Lower lobe of right lung (tissue), 2 donors: ENCODE results near the gene ATP1B2. TPM values are rescaled to one million over a fixed set of nuclear protein-coding genes. Genes with fewer than 3 reads are reported as not detected.

ENCODE experiments used
- ATAC-seq, 2 donors: fragments of 200-7000 bp; cut with Tn5 transposase; one replicate each; pipeline ENCODE4 v1.9.1; 2020 to 2022; ENCODE audit warnings: mild to moderate bottlenecking in 2 of 2, moderate library complexity in 2 of 2
- DNase-seq: peaks from one replicate; pipeline ENCODE4 v3.0.0-alpha.2; 2020
- H3K27ac ChIP-seq: fragments of 200-600 bp; one replicate; pipeline ENCODE4 v1.8.0; 2022
- H3K27me3 ChIP-seq: fragments of 200-600 bp; one replicate; pipeline ENCODE4 v1.8.0; 2022; ENCODE audit warnings: low read depth
- H3K36me3 ChIP-seq: fragments of 200-600 bp; one replicate; pipeline ENCODE4 v1.8.0; 2022; ENCODE audit warnings: mild to moderate bottlenecking
- H3K4me1 ChIP-seq: fragments of 200-600 bp; one replicate; pipeline ENCODE4 v1.8.0; 2022
- H3K4me3 ChIP-seq: fragments of 200-600 bp; one replicate; pipeline ENCODE4 v1.8.0; 2022; ENCODE audit warnings: mild to moderate bottlenecking
- H3K9me3 ChIP-seq: fragments of 200-600 bp; one replicate; pipeline ENCODE4 v1.8.0; 2022
- CTCF ChIP-seq: fragments of 200-600 bp; IDR thresholded peaks from one replicate; pipeline ENCODE4 v1.8.0; 2022; ENCODE audit warnings: antibody characterized with exemption, mild to moderate bottlenecking
- intact Hi-C: fragments of 100-400 bp; cut with DNase I; formaldehyde crosslinking; loops from one replicate; pipeline ENCODE4 v1.11.0; 2022
- long read RNA-seq: library from polyadenylated mRNA; unstranded; transcript quantifications from one replicate; pipeline ENCODE4 v2.0.0, GENCODE V29; 2021
- total RNA-seq: library from RNA; stranded (reverse); fragmentation: NEBNext Ultra II Directional; extraction: Animal tissue kit (Norgen Biotek cat#: 25700); gene quantifications from one replicate; pipeline ENCODE4 v1.2.1, GENCODE V29; 2021
- donor health status: DM: no; HTN: yes; CAD: no; lungs with severe emphysema.

Gene ATP1B2, protein sequence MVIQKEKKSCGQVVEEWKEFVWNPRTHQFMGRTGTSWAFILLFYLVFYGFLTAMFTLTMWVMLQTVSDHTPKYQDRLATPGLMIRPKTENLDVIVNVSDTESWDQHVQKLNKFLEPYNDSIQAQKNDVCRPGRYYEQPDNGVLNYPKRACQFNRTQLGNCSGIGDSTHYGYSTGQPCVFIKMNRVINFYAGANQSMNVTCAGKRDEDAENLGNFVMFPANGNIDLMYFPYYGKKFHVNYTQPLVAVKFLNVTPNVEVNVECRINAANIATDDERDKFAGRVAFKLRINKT
- 3.1 TPM for total RNA-seq
- long read RNA-seq, partial matches to known transcripts, result 0 of 3 reads
- long read RNA-seq, other reads (novel, unspliced or antisense), result 2 of 3 reads

DNA sequence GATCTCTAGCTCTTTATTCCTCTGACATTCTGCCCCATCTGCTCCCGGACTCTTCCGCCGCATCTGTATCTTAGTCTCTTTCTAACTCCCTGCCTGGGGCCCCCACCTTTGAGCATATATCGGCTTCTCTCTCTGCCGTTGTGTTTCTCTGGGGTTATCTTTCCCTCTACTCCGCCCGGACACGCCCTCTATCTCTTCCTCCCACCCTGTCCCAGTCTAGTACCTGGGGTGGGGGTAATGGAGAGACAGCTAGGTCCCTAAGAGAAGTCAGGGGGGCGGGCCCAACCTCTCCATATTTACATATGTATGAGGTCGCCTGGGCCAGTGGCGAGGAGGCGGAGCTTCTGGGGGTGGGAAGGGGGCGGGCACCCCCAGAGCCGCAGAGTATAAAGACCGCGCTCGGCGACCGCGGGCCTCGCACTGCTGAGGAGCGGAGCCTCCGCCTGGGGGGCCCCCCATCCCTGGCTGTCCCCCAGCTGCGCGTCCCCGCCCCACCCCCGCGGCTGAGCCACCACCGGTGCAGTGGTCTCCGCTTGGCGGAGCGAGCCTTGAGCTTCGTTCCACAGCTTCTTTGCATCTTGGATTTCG is at the start of gene ATP1B2:
Gene ATP1B2 (plus strand): TSS at position 418 of the 588 bp plus-strand sequence. CDS start 593 bp downstream, outside the sequence.
- no peak for TF ChIP-seq CTCF
- ATAC-seq (peak; percentile 79 to 83), DNase-seq (peak; percentile 78)
- Histone ChIP-seq H3K27ac (no peak within 1 kb of the TSS), H3K27me3 (peaks cover 37% of the 10 kb centered on the region), H3K4me1 (peaks cover 20% of the 10 kb centered on the region), H3K9me3 (no peaks in the 10 kb centered on the region), H3K36me3 (no peaks in the 10 kb centered on the region), H3K4me3 (peak within 1 kb of the TSS; percentile 58)
- intact Hi-C loops, result no loop called here

DNA sequence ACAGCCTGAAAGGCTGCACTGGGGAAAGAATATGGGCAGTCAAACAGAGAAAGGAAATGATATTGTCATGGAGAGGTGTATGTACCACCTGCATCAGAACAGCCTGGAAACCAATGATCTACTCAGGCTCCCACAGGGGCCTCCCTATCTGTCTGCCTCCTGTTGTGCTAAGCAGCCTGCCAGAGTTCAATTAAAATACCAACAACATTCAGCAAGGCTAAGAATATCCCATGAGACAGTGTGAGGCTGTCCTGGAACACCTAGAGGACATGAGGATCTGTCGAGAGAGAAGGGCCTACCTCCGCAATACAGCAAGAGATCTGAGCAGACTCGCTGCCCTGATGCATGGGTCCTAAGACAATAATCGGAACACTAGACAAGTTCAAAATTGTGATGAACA is 44.4 kb upstream of the ATP1B2 start:
- ATAC-seq (no peak), DNase-seq (peak; percentile 3)
- Histone ChIP-seq H3K36me3 (peaks cover 61% of the 10 kb centered on the region), H3K4me3 (no peak overlapping the region), H3K9me3 (no peaks in the 10 kb centered on the region), H3K27me3 (no peaks in the 10 kb centered on the region), H3K4me1 (peaks cover under 1% of the 10 kb centered on the region), H3K27ac (no peak overlapping the region)
- no peak for TF ChIP-seq CTCF
- intact Hi-C loops, result no loop called here

DNA sequence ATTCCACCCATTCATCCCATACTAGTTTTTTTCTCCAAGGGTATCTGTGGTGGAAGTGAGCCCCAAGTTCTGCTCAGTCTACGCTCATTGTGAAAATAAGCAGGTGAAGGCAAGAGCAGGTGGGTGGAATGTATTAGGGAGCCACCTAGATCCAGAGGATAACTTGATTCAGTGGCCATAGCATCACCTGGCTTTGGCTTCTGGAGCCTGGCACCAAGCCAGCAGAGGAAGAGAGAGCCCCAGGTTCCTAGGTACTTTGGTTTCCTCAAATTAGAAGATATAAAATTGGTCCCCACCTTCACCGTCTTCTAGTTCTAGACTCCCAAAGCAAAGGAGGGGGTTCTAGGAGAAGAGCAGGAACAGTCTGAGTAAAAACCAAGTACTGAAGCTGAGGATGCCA is 40.1 kb upstream of the ATP1B2 start:
- H3K27ac ChIP-seq, result no peak overlapping the region
- TF ChIP-seq CTCF, result no peak
- no peaks in the 10 kb centered on the region for H3K9me3 ChIP-seq
- intact Hi-C loops, result no loop called here
- peaks cover 19% of the 10 kb centered on the region for H3K36me3 ChIP-seq
- H3K4me3 ChIP-seq, result no peak overlapping the region
- no peaks in the 10 kb centered on the region for H3K27me3 ChIP-seq
- ATAC-seq, result no peak
- peak; percentile 28 for DNase-seq
- H3K4me1 ChIP-seq, result peaks cover 33% of the 10 kb centered on the region

GRCh38 chr17:7611635-7612293 is 39.0 kb upstream of the ATP1B2 start:
- ATAC-seq, result no peak

DNA sequence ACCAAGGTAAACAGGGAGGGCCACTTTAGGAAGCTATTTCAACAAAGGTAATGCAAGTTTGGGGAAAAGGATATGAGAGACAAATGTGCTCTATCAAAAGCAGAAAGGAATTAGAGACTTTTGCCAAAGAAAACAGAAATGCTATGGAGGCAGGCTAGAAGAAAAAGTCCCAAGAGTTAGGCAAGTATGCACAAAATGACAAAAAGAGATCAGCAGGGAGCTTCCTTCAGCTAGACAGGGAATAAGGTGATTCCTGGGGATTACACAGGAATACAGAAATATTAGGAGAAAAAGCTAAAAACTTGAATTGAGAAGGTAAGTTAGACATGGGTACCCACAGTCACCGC is 38.5 kb upstream of the ATP1B2 start:
- H3K27ac ChIP-seq, result no peak overlapping the region
- TF ChIP-seq CTCF, result no peak
- no peak overlapping the region for H3K4me3 ChIP-seq
- no peak for ATAC-seq
- peaks cover 15% of the 10 kb centered on the region for H3K36me3 ChIP-seq
- no peaks in the 10 kb centered on the region for H3K27me3 ChIP-seq
- H3K9me3 ChIP-seq, result no peaks in the 10 kb centered on the region
- no peak for DNase-seq
- H3K4me1 ChIP-seq, result peaks cover 33% of the 10 kb centered on the region
- intact Hi-C loops, result no loop called here

More at GRCh38 chr17:7611635-7612293, 39.0 kb upstream of the ATP1B2 start:
- no peak for TF ChIP-seq CTCF
- no peak overlapping the region for H3K4me3 ChIP-seq
- H3K36me3 ChIP-seq, result peaks cover 15% of the 10 kb centered on the region
- H3K27me3 ChIP-seq, result no peaks in the 10 kb centered on the region
- peaks cover 33% of the 10 kb centered on the region for H3K4me1 ChIP-seq
- intact Hi-C loops, result no loop called here
- H3K9me3 ChIP-seq, result no peaks in the 10 kb centered on the region
- H3K27ac ChIP-seq, result no peak overlapping the region
- DNase-seq, result no peak
